ENCODE measurements around the gene TSPAN16. TPM values are rescaled to one million over a fixed set of nuclear protein-coding genes. Genes with fewer than 3 reads are reported as not detected.

TSPAN16 gene
- total RNA-seq, 4 donors from 2014 or later: not detected

DNA sequence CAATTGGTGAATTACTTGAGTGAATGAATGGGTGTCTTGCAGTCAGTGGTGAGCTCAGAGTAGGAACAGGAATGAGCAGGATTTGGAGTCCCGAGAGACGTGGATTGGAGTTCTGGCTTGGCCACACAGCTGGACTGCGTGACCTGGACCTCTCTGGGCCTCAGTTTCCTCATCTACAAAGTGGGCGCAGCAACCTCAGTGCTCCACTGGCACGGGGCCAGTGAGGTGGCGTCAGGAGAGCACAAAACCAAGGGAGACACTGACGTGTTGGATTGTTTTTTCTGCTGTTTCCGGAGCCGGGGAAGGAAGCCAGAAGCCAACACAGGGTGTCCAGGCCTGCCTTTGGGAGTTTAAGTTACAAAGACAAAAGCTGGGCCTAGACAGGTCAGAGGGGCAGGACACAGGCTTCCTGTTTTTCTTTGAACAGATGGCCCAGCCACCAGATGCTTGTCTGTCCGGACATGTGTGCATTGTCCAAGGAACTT lies 27.1 kb upstream of the TSPAN16 start:
- TF ChIP-seq, protein P1, sequence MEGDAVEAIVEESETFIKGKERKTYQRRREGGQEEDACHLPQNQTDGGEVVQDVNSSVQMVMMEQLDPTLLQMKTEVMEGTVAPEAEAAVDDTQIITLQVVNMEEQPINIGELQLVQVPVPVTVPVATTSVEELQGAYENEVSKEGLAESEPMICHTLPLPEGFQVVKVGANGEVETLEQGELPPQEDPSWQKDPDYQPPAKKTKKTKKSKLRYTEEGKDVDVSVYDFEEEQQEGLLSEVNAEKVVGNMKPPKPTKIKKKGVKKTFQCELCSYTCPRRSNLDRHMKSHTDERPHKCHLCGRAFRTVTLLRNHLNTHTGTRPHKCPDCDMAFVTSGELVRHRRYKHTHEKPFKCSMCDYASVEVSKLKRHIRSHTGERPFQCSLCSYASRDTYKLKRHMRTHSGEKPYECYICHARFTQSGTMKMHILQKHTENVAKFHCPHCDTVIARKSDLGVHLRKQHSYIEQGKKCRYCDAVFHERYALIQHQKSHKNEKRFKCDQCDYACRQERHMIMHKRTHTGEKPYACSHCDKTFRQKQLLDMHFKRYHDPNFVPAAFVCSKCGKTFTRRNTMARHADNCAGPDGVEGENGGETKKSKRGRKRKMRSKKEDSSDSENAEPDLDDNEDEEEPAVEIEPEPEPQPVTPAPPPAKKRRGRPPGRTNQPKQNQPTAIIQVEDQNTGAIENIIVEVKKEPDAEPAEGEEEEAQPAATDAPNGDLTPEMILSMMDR (IDR thresholded peaks at IDR 0.05): no peak
- no peak for TF ChIP-seq POLR2A (IDR thresholded peaks at IDR 0.05)
- 12 to 14% methylated on average over 8 to 10 of the region's 10 CpGs for WGBS, 2 donors
- DNase-seq: no peak
- Histone ChIP-seq H3K4me1 (peaks cover 20 to 59% (median 28%) of the 10 kb centered on the region in 3 donors), H3K4me3 (no peak overlapping the region), H3K27me3 (peaks cover 0 to 1% (median 0%) of the 10 kb centered on the region in 4 donors), H3K27ac (peak overlapping the region; percentile 44 to 75 (median 65)), H3K36me3 (no peaks in the 10 kb centered on the region), H3K9me3 (no peaks in the 10 kb centered on the region)
- intact Hi-C loops (cut with DNase I): no loop called here

DNA sequence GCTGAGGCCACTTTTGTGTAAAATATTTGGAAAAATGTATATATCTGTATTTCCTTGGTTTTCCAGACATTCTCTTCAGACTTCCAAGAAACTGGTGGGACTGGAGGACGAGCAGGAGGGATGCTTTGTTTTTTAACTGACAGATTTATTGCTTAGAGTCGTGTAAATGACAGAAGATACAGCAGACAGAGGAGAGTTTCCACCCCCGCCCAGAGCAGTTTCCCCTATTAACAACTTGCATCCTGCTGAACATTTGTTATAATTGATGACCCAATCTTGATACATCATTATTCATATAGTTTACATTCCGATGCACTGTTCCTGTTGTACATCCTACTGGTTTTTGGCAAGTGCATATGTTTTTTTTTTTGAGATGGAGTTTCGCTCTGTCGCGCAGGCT lies 26.6 kb upstream of the TSPAN16 start:
- Histone ChIP-seq H3K27ac (peak overlapping the region; percentile 44 to 75 (median 65)), H3K27me3 (peaks cover 0 to 7% (median 0%) of the 10 kb centered on the region in 4 donors), H3K9me3 (no peaks in the 10 kb centered on the region), H3K4me3 (no peak overlapping the region), H3K36me3 (no peaks in the 10 kb centered on the region), H3K4me1 (peaks cover 18 to 54% (median 28%) of the 10 kb centered on the region in 3 donors)
- TF ChIP-seq POLR2A (IDR thresholded peaks at IDR 0.05): no peak
- TF ChIP-seq, protein P1 (IDR thresholded peaks at IDR 0.05): no peak
- WGBS, 2 donors: 16 to 31% methylated on average over 6 of the region's 7 CpGs
- intact Hi-C loops (cut with DNase I): no loop called here
- no peak for DNase-seq

DNA sequence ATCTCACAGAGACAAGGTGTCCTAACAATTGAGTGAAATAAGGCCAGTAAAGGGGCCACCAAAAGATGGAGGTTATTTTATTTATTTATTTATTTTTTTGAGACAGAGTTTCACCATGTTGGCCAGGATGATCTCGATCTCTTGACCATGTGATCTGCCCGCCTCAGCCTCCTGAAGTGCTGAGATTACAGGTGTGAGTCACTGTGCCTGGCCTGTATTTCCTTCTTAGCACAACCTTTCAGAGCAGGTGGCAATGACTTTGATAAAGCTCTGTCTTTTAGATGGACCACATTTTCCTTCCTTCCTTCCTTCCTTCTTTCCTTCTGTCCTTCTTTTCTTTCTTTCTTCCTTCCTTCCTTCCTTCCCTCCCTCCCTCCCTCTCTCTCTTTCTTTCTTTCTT lies 22.7 kb upstream of the TSPAN16 start:
- 47 to 64% methylated on average over 2 of the region's 2 CpGs for WGBS, 2 donors

DNA sequence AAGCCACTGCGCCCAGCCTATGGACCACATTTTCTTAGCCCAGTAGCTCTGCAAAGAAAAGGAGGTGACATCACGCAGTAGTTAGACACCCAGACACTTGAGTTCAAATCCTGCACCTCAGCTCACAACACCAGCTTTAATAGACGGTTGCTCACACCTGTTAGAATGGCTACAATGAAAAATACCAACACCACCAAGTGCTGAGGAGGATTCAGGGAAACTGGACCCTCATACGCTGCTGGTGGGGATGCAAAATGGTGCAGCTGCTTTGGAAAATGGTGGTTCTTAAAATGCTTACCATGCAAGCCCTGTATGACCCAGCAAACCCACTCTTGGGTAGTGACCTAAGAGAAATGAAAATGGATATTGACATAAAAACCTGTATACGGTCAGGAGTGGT lies 22.0 kb upstream of the TSPAN16 start:
- peaks cover under 1 to 19% (median 9%) of the 10 kb centered on the region in 3 donors for H3K4me1 ChIP-seq
- no peak overlapping the region for H3K27ac ChIP-seq
- H3K27me3 ChIP-seq: peaks cover 0 to 21% (median 0%) of the 10 kb centered on the region in 4 donors
- TF ChIP-seq, protein P1 (IDR thresholded peaks at IDR 0.05): no peak
- TF ChIP-seq POLR2A (IDR thresholded peaks at IDR 0.05): no peak
- 86 to 87% methylated on average over 3 to 5 of the region's 5 CpGs for WGBS, 2 donors
- no peak for DNase-seq
- H3K4me3 ChIP-seq: no peak overlapping the region
- no peaks in the 10 kb centered on the region for H3K9me3 ChIP-seq
- no peaks in the 10 kb centered on the region for H3K36me3 ChIP-seq
- intact Hi-C loops (cut with DNase I): no loop called here

More for the DNA sequence above, 22.7 kb upstream of the TSPAN16 start:
- H3K9me3 ChIP-seq: no peaks in the 10 kb centered on the region
- TF ChIP-seq, protein P1 (IDR thresholded peaks at IDR 0.05): no peak
- no peak for TF ChIP-seq POLR2A (IDR thresholded peaks at IDR 0.05)
- H3K4me1 ChIP-seq: peaks cover 8 to 26% (median 15%) of the 10 kb centered on the region in 3 donors
- H3K27me3 ChIP-seq: peaks cover 0 to 17% (median 0%) of the 10 kb centered on the region in 4 donors
- no peaks in the 10 kb centered on the region for H3K36me3 ChIP-seq
- intact Hi-C loops (cut with DNase I): no loop called here
- no peak for DNase-seq
- no peak overlapping the region for H3K27ac ChIP-seq
- no peak overlapping the region for H3K4me3 ChIP-seq

DNA sequence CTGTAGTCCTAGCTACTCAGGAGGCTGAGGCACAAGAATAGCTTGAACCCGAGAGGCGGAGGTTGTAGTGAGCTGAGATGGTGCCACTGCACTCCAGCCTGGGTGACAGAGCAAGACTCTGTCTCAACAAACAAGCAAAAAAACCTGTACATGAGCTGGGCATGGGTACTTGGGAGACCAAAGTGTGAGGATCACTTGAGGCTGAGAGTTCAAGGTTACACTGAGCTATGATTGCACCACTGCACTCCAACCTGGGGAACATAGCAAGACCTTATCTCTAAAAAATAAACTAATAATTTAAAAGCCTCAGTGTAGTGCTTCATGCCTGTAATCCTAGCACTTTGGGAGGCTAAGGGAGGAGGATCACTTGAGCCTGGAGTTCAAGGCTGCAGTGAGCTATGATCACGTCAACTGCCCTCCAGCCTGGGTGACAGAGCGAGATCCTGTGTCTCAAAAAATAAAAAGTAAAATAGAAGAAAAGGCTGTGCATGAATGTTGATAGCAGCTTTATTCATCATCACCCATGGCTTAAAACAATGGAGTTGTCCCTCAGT lies 21.4 kb upstream of the TSPAN16 start:
- Histone ChIP-seq H3K27ac (no peak overlapping the region), H3K36me3 (no peaks in the 10 kb centered on the region), H3K4me1 (peaks cover 0 to 14% (median 3%) of the 10 kb centered on the region in 3 donors), H3K9me3 (no peaks in the 10 kb centered on the region), H3K27me3 (peaks cover 0 to 27% (median 0%) of the 10 kb centered on the region in 4 donors), H3K4me3 (no peak overlapping the region)
- TF ChIP-seq, protein P1 (IDR thresholded peaks at IDR 0.05): no peak
- no peak for TF ChIP-seq POLR2A (IDR thresholded peaks at IDR 0.05)
- no peak for DNase-seq
- intact Hi-C loops (cut with DNase I): no loop called here
- WGBS, 2 donors: 64 to 81% methylated on average over 4 of the region's 4 CpGs

Data from esophagus squamous epithelium (tissue), 5 donors.